SW 1271 (cell line): ENCODE data around the gene RORB.
"Not testable (repeated sequence)": the region's sequence is repeated elsewhere in the genome, so short reads cannot be mapped to it uniquely, and the experiment has no call there.

ENCODE experiments used
- DNase-seq, 2 experiments: peaks; one replicate each; lab custom pipeline; 2025; lab: John Stamatoyannopoulos, UW

RORB gene

GRCh38 chr9:74513221-74513620 lies 16.1 kb downstream of the RORB start:
- DNase-seq = no peak

- no peak for DNase-seq
Measured at GRCh38 chr9:74517188-74517587, 20.1 kb downstream of the RORB start.

GRCh38 chr9:74519419-74519818 lies 22.3 kb downstream of the RORB start:
- no peak for DNase-seq

- no peak for DNase-seq
Measured at GRCh38 chr9:74521009-74521408, 23.9 kb downstream of the RORB start.

GRCh38 chr9:74524289-74524688 lies 27.2 kb downstream of the RORB start:
- DNase-seq = no peak

GRCh38 chr9:74526215-74526614 lies 29.1 kb downstream of the RORB start:
- no peak for DNase-seq

GRCh38 chr9:74527718-74528117 lies 30.6 kb downstream of the RORB start:
- DNase-seq = no peak

- no peak for DNase-seq
Measured at GRCh38 chr9:74528207-74528606, 31.1 kb downstream of the RORB start.

GRCh38 chr9:74530458-74530857 lies 33.3 kb downstream of the RORB start:
- not testable (repeated sequence) for DNase-seq

GRCh38 chr9:74533253-74533652 lies 36.1 kb downstream of the RORB start:
- no peak for DNase-seq

GRCh38 chr9:74534841-74535240 lies 37.7 kb downstream of the RORB start:
- DNase-seq = no peak

- DNase-seq = no peak
Measured at GRCh38 chr9:74543145-74543544, 46.0 kb downstream of the RORB start.

- no peak for DNase-seq
Measured at GRCh38 chr9:74551266-74551665, 54.1 kb downstream of the RORB start.

- DNase-seq = no peak
Measured at GRCh38 chr9:74554751-74555419, 57.8 kb downstream of the RORB start.

- no peak for DNase-seq
Measured at GRCh38 chr9:74555565-74555964, 58.4 kb downstream of the RORB start.

GRCh38 chr9:74556685-74557084 lies 59.5 kb downstream of the RORB start:
- no peak for DNase-seq

GRCh38 chr9:74557571-74557970 lies 60.4 kb downstream of the RORB start:
- DNase-seq = no peak

GRCh38 chr9:74562611-74563010 lies 65.5 kb downstream of the RORB start:
- no peak for DNase-seq

GRCh38 chr9:74570879-74571512 lies 73.9 kb downstream of the RORB start:
- peak in 1 of 2 experiments; percentile 35 for DNase-seq

- no peak for DNase-seq
Measured at GRCh38 chr9:74573640-74574191, 76.6 kb downstream of the RORB start.

- DNase-seq = no peak
Measured at GRCh38 chr9:74576176-74576575, 79.0 kb downstream of the RORB start.

- DNase-seq = peak in 1 of 2 experiments; percentile 16
Measured at GRCh38 chr9:74577956-74578355, 80.8 kb downstream of the RORB start.

GRCh38 chr9:74589576-74589975 lies 92.4 kb downstream of the RORB start:
- no peak for DNase-seq

- DNase-seq = no peak
Measured at GRCh38 chr9:74595286-74595685, 98.2 kb downstream of the RORB start.
